ENCODE data around the gene SECISBP2. TPM values are rescaled to one million over a fixed set of nuclear protein-coding genes. Genes with fewer than 3 reads are reported as not detected.
"Not testable (repeated sequence)": the region's sequence is repeated elsewhere in the genome, so short reads cannot be mapped to it uniquely, and the experiment has no call there.

The SECISBP2 gene
- total and polyA plus RNA-seq, 4 donors, result 26.6 to 112 (median 43.0) TPM

GRCh38 chr9:89291741-89292140, 26.6 kb upstream of the SECISBP2 start:
- ATAC-seq (ENCODE audit: insufficient read depth, low FRiP score) (no peak), DNase-seq (no peak)
- H3K27ac ChIP-seq (ENCODE audit: low read depth in 1 of 2, low read length in 1 of 2), result no peak overlapping the region
- H3K9ac ChIP-seq (ENCODE audit: insufficient read depth in 1 of 2, low read length in 2 of 2), result no peak overlapping the region
- no peaks in the 10 kb centered on the region for H3K4me1 ChIP-seq (ENCODE audit: control insufficient read depth in 5 of 5, insufficient read depth in 5 of 5, low read length in 5 of 5)
- no peaks in the 10 kb centered on the region for H3K36me3 ChIP-seq (ENCODE audit: control insufficient read depth in 4 of 4, insufficient read depth in 4 of 4, low read length in 4 of 4)
- 91 to 95% methylated on average over 2 of the region's 2 CpGs for WGBS, 2 donors
- H3K27me3 ChIP-seq (ENCODE audit: control insufficient read depth in 3 of 3, insufficient read depth in 3 of 3, low read length in 2 of 3), result no peaks in the 10 kb centered on the region
- no peaks in the 10 kb centered on the region for H3K9me3 ChIP-seq (ENCODE audit: control insufficient read depth in 4 of 4, insufficient read depth in 3 of 4, low read length in 3 of 4)
- TF ChIP-seq, protein P1, sequence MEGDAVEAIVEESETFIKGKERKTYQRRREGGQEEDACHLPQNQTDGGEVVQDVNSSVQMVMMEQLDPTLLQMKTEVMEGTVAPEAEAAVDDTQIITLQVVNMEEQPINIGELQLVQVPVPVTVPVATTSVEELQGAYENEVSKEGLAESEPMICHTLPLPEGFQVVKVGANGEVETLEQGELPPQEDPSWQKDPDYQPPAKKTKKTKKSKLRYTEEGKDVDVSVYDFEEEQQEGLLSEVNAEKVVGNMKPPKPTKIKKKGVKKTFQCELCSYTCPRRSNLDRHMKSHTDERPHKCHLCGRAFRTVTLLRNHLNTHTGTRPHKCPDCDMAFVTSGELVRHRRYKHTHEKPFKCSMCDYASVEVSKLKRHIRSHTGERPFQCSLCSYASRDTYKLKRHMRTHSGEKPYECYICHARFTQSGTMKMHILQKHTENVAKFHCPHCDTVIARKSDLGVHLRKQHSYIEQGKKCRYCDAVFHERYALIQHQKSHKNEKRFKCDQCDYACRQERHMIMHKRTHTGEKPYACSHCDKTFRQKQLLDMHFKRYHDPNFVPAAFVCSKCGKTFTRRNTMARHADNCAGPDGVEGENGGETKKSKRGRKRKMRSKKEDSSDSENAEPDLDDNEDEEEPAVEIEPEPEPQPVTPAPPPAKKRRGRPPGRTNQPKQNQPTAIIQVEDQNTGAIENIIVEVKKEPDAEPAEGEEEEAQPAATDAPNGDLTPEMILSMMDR (IDR thresholded peaks at IDR 0.05; ENCODE audit: control extremely low read depth, extremely low read depth), result no peak
- H3K4me3 ChIP-seq, result no peak overlapping the region

GRCh38 chr9:89293014-89293413, 25.3 kb upstream of the SECISBP2 start:
- Histone ChIP-seq H3K36me3 (ENCODE audit: control insufficient read depth in 4 of 4, insufficient read depth in 4 of 4, low read length in 4 of 4) (no peaks in the 10 kb centered on the region), H3K27ac (ENCODE audit: low read depth in 1 of 2, low read length in 1 of 2) (no peak overlapping the region), H3K27me3 (ENCODE audit: control insufficient read depth in 3 of 3, insufficient read depth in 3 of 3, low read length in 2 of 3) (no peaks in the 10 kb centered on the region), H3K9ac (ENCODE audit: insufficient read depth in 1 of 2, low read length in 2 of 2) (no peak overlapping the region), H3K4me1 (ENCODE audit: control insufficient read depth in 5 of 5, insufficient read depth in 5 of 5, low read length in 5 of 5) (no peaks in the 10 kb centered on the region), H3K4me3 (no peak overlapping the region), H3K9me3 (ENCODE audit: control insufficient read depth in 4 of 4, insufficient read depth in 3 of 4, low read length in 3 of 4) (no peaks in the 10 kb centered on the region)
- TF ChIP-seq, protein P1 (IDR thresholded peaks at IDR 0.05; ENCODE audit: control extremely low read depth, extremely low read depth), result no peak
- 100% methylated on average over 1 of the region's 1 CpG for WGBS, 2 donors
- ATAC-seq (ENCODE audit: insufficient read depth, low FRiP score) (no peak), DNase-seq (no peak)

GRCh38 chr9:89295400-89295799, 22.9 kb upstream of the SECISBP2 start:
- Histone ChIP-seq H3K27ac (ENCODE audit: low read depth in 1 of 2, low read length in 1 of 2) (no peak overlapping the region), H3K4me1 (ENCODE audit: control insufficient read depth in 5 of 5, insufficient read depth in 5 of 5, low read length in 5 of 5) (no peaks in the 10 kb centered on the region), H3K27me3 (ENCODE audit: control insufficient read depth in 3 of 3, insufficient read depth in 3 of 3, low read length in 2 of 3) (no peaks in the 10 kb centered on the region), H3K9ac (ENCODE audit: insufficient read depth in 1 of 2, low read length in 2 of 2) (no peak overlapping the region), H3K36me3 (ENCODE audit: control insufficient read depth in 4 of 4, insufficient read depth in 4 of 4, low read length in 4 of 4) (no peaks in the 10 kb centered on the region), H3K4me3 (no peak overlapping the region), H3K9me3 (ENCODE audit: control insufficient read depth in 4 of 4, insufficient read depth in 3 of 4, low read length in 3 of 4) (no peaks in the 10 kb centered on the region)
- DNase-seq, result no peak
- TF ChIP-seq, protein P1 (IDR thresholded peaks at IDR 0.05; ENCODE audit: control extremely low read depth, extremely low read depth), result no peak
- ATAC-seq (ENCODE audit: insufficient read depth, low FRiP score), result no peak
- 66 to 79% methylated on average over 5 of the region's 5 CpGs for WGBS, 2 donors

- H3K4me1 ChIP-seq (ENCODE audit: control insufficient read depth in 5 of 5, insufficient read depth in 5 of 5, low read length in 5 of 5); H3K4me3 ChIP-seq; ATAC-seq (ENCODE audit: insufficient read depth, low FRiP score); H3K27ac ChIP-seq (ENCODE audit: low read depth in 1 of 2, low read length in 1 of 2); H3K36me3 ChIP-seq (ENCODE audit: control insufficient read depth in 4 of 4, insufficient read depth in 4 of 4, low read length in 4 of 4); H3K9me3 ChIP-seq (ENCODE audit: control insufficient read depth in 4 of 4, insufficient read depth in 3 of 4, low read length in 3 of 4); H3K27me3 ChIP-seq (ENCODE audit: control insufficient read depth in 3 of 3, insufficient read depth in 3 of 3, low read length in 2 of 3); H3K9ac ChIP-seq (ENCODE audit: insufficient read depth in 1 of 2, low read length in 2 of 2): not testable (repeated sequence)
- peak in 2 of 3 donors; percentile 29 to 50 for DNase-seq
- 62 to 68% methylated on average over 2 of the region's 2 CpGs for WGBS, 2 donors
Measured at GRCh38 chr9:89301996-89302395, 16.3 kb upstream of the SECISBP2 start.

All from lung (tissue), 12 donors.